GM12875 (cell line): ENCODE data around the gene KLHL30.

Experiments used
- H3K4me3 ChIP-seq: one replicate; pipeline ENCODE4 v1.5.1; 2011; ENCODE audit warnings: low read depth, low read length, control low read depth
- TF ChIP-seq, protein P1 (sequence below): IDR thresholded peaks from 2 replicates; pipeline ENCODE4 v1.5.1; 2011; ENCODE audit warnings: low read depth, mild to moderate bottlenecking, control low read depth, inconsistent platforms, low read length, moderate library complexity, borderline replicate concordance; ENCODE audit not compliant: insufficient read depth

The KLHL30 gene

DNA sequence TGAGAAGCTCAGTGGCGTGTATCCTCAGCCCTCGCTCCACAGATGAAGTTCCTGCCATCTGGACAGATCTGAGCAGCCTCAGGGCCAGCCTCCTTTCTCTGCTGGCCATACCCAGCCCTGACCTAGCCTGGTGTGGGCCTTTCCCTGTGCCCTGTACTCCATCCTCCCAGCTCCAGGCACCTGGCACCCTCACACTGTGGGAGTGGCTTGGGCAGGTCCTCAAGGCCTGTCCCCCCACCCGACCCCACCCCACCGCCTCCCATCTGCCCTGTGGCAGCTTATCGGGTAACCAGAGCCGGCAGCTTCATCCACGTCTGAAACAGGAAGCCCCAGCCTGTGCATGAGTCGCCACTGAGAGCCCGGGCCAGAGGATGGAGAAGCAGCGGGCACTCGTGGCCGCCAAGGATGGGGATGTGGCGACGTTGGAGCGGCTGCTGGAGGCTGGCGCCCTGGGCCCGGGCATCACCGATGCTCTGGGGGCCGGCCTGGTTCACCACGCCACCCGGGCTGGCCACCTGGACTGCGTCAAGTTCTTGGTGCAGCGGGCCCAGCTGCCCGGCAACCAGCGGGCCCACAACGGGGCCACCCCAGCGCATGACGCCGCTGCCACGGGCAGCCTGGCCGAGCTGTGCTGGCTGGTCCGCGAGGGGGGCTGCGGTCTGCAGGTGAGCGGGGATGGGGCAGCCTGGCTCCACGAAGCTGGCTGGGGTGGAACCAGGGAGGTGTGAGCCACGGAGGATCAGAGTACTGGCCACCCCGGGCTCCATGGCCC is 38.2 kb upstream of the KLHL30 start, which contains the start of gene ESPNL:
Gene ESPNL (plus strand): TSS at position 292 of the 772 bp plus-strand sequence. CDS start 80 bp downstream, at position 372.
- H3K4me3 ChIP-seq, result no peak within 1 kb of the TSS
- TF ChIP-seq, protein P1, sequence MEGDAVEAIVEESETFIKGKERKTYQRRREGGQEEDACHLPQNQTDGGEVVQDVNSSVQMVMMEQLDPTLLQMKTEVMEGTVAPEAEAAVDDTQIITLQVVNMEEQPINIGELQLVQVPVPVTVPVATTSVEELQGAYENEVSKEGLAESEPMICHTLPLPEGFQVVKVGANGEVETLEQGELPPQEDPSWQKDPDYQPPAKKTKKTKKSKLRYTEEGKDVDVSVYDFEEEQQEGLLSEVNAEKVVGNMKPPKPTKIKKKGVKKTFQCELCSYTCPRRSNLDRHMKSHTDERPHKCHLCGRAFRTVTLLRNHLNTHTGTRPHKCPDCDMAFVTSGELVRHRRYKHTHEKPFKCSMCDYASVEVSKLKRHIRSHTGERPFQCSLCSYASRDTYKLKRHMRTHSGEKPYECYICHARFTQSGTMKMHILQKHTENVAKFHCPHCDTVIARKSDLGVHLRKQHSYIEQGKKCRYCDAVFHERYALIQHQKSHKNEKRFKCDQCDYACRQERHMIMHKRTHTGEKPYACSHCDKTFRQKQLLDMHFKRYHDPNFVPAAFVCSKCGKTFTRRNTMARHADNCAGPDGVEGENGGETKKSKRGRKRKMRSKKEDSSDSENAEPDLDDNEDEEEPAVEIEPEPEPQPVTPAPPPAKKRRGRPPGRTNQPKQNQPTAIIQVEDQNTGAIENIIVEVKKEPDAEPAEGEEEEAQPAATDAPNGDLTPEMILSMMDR, result no peak

DNA sequence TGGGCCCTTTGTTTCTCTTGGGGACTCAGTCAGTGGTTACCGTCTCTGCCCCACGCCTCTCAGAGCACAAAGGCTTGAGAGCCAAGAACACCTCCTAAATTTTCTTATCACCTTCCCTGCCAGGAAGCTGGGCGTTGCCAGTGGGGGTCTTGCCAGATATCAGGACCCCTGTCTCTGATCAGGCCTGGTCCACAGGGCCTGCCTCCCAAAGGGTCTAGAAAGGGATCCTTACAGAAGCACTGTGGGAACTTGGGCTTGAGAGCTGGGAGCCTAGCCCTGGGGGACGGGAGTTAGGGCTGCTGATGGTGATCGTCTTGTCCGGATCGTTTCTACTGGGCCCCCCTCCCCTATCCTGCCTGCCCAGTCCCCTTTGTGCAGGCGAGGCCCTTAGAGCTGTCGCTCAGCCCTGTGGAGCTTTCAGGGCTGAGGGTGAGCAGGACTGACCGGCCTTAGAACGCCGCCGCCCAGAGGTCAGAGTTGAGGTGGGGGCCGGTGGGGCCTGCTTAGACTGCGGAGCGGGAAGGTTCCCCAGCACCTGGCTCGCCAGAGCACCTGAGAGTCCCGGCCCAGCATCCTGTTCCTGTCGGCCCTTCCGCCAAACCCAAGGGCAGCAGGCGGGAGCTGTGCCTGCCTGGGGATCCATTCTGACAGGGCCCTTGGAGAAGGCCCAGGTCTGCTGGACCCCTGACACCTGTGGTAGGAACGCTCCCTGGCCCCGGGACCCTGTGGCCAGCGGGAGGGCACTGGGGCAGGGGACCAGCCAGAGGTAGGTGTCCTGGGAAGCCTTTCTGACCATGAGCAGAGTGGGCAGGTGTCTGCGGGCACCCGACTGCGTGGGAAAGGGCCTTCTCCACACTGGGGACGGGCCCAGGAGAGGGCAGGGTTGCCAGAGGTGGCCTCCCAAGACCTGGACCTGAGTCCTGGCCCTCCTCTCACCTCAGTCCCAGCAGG is 37.4 kb upstream of the KLHL30 start:
- TF ChIP-seq, protein P1, result no peak
- no peak overlapping the region for H3K4me3 ChIP-seq

DNA sequence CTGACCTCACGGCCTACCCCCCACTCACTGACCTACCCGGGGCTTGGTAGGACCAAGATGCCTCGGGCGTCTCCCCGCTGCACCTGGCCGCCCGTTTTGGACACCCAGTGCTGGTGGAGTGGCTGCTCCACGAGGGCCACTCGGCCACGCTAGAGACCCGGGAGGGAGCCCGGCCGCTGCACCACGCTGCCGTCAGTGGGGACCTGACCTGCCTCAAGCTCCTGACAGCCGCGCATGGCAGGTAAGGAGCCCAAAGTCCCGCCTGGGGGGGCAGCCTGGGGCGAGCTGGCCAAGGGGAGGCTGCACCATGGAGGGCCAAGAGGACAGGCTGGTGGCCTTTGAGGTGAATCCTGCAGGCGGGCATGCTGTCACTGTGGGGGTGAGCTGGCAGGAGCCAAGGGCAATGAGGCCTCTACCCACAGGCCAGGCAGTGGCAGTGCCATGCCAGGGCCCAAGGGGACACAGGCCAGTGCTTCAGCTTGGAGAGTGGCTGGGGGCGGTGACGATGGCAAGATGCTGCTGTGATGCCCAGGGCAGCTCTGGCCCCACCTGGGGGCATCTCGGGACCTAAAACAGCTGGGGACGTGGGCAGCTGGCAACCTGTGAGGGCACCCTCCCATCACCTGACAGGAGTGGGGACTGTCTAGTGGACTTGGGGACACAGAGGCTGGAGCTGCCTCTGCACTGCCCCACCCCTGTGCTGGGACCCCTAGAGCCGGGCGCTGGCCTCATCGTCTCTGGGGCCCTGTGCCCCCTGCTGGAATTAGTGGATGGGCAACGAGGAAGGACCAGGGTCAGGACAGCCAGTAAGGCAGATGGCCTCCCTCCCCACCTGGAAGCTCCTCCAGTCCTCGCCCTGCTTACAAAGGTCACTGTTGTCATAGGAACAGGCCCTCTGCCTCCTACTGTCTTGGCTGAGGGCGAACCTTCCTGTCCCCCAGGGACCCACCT is 36.3 kb upstream of the KLHL30 start:
- no peak overlapping the region for H3K4me3 ChIP-seq
- TF ChIP-seq, protein P1, result no peak

DNA sequence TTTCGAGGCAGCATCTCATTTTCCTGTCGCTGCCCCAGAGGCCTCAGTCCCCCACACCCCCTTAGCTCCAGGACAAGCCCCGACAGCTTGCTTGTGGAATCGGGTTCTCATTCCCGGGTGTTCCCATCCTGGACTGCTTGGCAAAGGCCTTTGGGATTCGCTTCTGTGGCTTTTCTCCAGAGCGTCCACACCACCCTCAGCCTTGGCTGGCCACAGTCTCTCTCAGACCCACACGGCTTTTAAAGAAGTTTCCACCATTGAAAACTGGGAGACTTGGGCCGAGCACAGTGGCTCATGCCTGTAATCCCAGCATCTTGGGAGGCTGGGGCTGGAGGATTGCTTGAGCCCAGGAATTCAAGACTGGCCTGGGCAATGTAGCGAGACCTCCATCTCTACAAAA is 35.6 kb upstream of the KLHL30 start:
- TF ChIP-seq, protein P1, result no peak
- no peak overlapping the region for H3K4me3 ChIP-seq

DNA sequence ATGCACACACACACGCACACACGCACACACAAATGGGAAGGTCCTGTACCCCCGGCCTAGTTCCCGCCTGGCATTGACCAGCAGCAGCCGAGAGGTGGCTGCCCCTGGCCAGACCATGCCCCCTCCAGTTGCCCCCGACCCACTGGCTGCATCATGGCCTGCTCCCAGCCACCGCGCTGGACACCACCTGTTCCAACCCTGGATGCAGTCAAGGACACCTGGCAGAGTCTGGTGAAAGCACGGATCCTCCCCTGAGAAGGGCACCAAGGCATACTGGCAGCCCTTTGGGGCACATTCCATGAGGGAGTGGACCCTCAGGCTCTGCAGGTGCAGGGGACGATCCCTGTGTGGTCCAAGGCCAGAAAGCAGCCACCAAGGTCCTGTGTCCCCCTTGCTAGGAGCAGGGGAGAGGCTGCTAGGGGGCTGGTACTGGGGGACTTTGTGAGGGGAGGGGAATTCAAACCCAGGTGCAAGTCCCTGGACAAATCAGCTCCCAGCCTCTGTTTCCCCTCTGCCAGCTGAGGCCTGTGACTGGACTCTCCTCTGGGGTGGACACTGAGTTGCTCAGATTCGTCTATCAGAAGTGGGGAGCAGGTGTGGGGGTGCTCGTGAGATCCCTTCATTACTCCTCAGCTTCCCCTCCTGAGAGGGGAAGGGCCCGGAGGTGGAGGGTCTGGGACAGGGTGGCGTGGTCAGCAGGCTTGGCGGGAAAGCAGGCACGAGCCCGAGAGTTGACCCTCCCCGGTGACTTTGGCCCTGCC is 34.8 kb upstream of the KLHL30 start:
- TF ChIP-seq, protein P1, result no peak

DNA sequence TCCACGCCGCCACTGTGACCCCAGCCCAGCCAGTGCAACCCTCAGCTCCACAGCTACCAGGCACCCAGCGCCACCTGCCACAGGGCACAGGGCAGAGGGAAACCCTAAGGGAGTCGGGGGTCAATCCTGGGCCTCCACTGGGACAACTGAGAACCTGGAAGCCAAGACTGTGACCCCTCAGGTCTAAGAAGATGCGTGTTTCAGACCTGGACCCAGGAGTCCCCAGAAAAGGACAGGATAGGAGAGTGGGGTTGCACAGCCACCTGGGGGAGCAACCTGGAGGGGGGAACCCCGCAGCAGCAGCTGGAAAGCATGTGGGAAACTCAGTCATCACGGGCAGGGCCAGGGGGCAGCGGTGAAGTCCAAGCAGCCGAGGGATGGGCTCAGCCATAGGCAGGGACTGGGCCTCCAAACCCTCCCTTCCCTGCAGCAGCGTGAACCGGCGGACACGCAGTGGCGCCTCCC is 34.2 kb upstream of the KLHL30 start:
- TF ChIP-seq, protein P1, result no peak
- H3K4me3 ChIP-seq, result no peak overlapping the region

More for the DNA sequence above, 34.8 kb upstream of the KLHL30 start:
- H3K4me3 ChIP-seq, result no peak overlapping the region
